ENCODE results near the gene LILRB2.
"Not testable (repeated sequence)": the region's sequence is repeated elsewhere in the genome, so short reads cannot be mapped to it uniquely, and the experiment has no call there.

LILRB2 gene

DNA sequence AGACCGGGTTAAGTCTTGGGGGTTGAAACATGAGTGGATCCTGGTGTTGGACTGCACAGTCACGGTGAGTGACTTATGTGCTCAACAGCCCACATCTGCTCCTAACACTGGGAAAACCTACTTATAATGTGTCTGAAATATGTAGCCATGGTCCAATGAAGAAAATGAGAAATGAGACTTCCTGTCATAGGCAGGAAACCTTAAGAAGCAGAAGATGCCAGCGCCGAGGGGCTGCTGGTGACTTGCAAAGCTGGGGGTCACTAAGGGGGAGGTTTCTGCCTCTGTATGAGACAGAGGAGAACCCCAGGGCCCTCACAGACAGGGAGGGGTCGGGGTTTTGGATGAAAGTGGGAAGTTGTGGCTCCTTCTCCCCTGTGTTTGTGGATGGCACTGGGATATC, 8.7 kb downstream of the LILRB2 start:
- not testable (repeated sequence) for DNase-seq (ENCODE audit: low read depth, low spot score)

DNA sequence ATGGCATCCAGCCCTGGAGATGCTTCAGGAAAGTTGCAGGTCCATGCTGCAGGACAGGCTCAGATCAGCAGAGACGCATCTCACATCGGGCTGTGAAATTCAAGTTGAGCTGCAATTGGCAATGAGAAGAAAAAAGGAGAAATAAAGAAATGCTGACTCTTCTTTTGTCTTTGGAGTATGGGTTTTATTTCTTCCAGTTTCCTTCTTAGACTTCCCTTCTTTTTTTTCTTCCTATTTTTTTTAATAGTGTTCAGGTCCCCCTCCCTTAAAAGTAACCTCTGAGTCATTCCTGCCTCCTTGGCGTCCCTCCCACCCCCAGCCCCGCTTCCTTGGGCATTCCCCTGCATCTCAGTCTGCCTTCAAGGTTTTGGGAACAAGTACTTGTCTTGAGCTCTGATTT, 9.3 kb downstream of the LILRB2 start:
- not testable (repeated sequence) for DNase-seq (ENCODE audit: low read depth, low spot score)

GRCh38 chr19:54271106-54271505, 9.8 kb downstream of the LILRB2 start:
- no peak for DNase-seq (ENCODE audit: low read depth, low spot score)

DNA sequence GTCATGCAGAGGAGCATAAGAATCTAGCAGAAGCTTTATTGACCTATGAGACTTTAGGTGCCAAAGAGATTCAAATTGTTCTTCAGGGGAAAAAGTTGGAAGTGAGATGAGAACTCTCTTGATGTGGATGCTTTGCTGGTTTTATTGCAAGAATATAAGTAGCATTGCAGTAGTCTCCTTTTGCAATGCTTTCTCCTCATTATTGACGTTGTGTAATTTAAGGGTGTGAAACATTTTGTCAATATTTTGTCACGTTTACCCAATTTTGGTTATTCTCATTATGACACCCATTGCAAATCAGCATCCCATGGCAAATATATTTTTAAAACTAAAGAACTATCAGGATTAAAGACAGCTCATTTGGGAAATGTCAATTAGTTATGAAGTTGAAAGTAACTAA, 12.0 kb downstream of the LILRB2 start:
- no peak for DNase-seq (ENCODE audit: low read depth, low spot score)

GRCh38 chr19:54266133-54266532, 14.8 kb downstream of the LILRB2 start:
- DNase-seq (ENCODE audit: low read depth, low spot score), result peak; percentile 45

DNA sequence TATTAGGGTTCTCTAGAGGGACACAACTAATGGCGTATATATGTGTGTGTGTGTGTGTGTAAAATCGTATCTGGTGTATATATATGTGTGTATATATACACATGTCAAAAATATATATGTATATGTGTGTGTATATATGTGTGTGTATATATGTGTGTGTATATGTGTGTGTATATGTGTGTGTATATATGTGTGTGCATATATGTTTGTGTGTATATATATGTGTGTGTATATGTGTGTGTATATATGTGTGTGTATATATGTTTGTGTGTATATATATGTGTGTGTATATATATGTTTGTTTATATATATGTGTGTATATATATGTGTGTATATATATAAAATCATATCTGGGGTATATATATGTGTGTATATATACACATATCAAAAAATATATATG, 18.4 kb downstream of the LILRB2 start:
- no peak for DNase-seq (ENCODE audit: low read depth, low spot score)

DNA sequence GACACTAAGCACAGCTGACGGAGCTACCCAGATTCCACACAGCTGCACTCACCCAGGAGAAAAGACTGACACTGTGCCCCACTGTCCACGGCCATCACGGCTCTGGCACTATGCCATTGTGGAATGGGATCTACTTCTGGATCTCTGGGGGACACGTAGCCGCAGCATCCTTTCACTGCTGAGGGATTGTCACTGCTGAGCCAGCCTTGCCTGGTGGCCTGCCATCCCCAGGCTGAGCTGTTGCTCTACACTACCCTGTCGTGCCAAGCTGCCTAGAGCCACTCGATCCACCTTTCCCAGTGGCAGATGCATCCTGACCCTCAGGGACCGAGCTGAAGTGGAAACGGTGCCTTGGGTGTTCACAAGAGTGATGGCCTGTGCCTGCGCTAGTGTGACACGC, 18.8 kb downstream of the LILRB2 start:
- no peak for DNase-seq (ENCODE audit: low read depth, low spot score)

DNA sequence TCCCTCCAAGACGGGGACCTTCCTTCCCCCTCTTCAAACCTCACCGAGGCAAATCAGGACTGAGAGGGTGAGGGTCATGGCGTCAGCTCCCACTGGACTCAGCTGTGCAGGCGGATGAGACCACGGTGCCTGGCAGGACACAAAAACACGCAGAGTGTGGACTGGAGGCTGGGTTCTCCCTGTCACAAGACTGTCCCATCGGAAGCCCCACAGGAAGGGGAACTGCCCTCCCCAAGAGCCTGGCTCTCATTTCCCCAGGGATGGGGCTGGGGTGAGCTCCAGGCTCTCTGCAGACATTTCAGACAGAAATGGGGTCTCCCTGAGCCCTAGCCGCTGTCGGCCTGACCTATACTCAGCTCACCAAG, 23.8 kb downstream of the LILRB2 start, which contains the start of gene LILRB5:
TSS of gene LILRB5 (minus strand) at position 158 of the 365 bp plus-strand sequence. CDS start at position 78, 80 bp downstream.
- DNase-seq (ENCODE audit: low read depth, low spot score), result no peak

GRCh38 chr19:54256250-54257115, 24.4 kb downstream of the LILRB2 start:
- DNase-seq (ENCODE audit: low read depth, low spot score), result no peak

GRCh38 chr19:54255105-54255775, 25.7 kb downstream of the LILRB2 start:
- no peak for DNase-seq (ENCODE audit: low read depth, low spot score)

DNA sequence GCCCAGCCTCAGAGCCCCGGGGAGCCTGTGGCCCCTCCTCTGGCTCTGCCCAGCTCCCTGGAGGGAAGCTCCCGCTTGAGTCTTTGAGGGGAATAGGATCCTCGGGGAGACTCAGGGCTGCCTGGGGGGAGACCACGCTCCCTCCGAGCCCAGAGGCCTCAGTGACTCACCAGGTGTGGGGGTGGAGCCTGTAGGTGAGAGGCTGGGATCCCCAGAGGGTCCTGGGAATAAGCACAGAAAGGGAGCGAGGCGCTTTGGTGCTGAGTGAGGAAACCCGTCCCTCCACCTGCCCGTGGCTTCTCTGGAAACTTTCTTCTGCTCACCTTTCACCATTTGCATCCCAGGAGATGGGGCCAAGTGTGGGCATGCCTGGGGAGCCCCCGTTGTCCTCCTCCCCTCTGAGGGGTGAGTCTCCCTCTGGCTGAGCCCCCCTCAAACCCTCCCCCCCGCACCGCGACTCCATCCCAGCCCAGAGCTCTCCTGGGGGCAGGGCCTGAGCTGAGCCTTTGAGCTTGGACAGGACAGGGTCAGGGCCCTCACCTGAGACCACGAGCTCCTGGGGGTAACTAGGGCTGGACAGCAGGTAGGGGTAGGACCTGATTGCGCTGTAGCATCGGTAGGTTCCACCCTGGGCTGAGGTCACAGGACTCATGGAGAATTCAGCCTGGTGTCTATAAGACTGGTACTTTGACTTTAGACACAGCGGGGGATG, 26.6 kb downstream of the LILRB2 start:
- no peak for DNase-seq (ENCODE audit: low read depth, low spot score)

- no peak for DNase-seq (ENCODE audit: low read depth, low spot score)
Measured at GRCh38 chr19:54253331-54254194, 27.3 kb downstream of the LILRB2 start.

GRCh38 chr19:54252845-54253244, 28.1 kb downstream of the LILRB2 start:
- no peak for DNase-seq (ENCODE audit: low read depth, low spot score)

- no peak for DNase-seq (ENCODE audit: low read depth, low spot score)
Measured at GRCh38 chr19:54252243-54252642, 28.7 kb downstream of the LILRB2 start.

DNA sequence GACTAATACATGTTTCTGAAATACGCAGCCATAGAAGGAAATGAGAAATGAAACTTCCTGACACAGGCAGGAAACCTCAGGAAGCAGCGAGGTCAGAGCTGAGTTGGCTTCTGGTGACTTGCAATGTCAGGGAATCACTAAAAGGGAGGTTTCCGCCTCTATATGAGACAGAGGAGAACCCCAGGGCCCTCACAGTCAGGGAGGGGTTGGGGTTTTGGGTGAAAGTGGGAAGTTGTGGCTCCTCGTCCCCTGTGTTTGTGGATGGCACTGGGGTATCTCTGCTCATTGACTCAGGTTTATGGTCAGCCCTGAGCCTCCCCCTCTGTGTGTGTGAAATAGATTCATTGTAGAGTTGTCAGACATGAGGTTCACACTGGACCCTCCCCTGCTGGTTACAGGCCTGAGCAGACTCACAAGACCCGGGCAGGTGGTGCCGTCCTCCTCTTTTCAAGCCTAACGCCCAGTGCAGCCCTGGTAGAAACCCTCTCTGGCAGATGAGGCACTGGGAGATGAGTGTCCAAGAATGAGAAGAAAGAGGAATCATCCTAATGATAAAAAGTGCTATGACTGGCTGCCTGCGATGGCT, 32.8 kb downstream of the LILRB2 start:
- no peak for DNase-seq (ENCODE audit: low read depth, low spot score)

- DNase-seq (ENCODE audit: low read depth, low spot score), result no peak
Measured at GRCh38 chr19:54247106-54247930, 33.6 kb downstream of the LILRB2 start.

DNA sequence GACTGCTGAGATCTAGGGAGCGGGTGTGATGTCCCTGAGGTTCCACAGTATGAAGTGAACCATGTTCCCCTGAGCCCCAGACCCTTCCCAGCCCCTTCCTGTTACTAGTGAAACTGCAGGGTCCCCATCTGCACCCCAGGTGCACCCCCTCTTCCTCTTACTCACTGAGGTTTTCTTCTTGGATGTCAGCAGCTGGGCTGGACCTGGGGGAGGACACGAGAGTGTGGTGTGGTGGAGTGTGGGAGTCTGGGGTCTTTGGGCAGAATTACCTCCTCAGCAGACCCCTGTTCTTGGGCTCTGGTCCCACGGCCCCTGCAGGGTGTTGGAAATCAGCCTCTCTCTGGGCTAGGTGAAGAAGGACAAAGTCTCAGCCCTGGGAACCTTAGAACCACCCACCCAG, 35.0 kb downstream of the LILRB2 start:
- DNase-seq (ENCODE audit: low read depth, low spot score), result no peak

- DNase-seq (ENCODE audit: low read depth, low spot score), result not testable (repeated sequence)
Measured at GRCh38 chr19:54243809-54244208, 37.1 kb downstream of the LILRB2 start.

- DNase-seq (ENCODE audit: low read depth, low spot score), result not testable (repeated sequence)
Measured at GRCh38 chr19:54242646-54243045, 38.3 kb downstream of the LILRB2 start, which contains the start of gene LILRA6. TSS of gene LILRA6 (minus strand) at chr19:54242790.

- DNase-seq (ENCODE audit: low read depth, low spot score), result not testable (repeated sequence)
Measured at GRCh38 chr19:54242234-54242633, 38.7 kb downstream of the LILRB2 start.
